ENCODE results near the gene STRA6.
A peak's percentile ranks its signal among the peaks of the same experiment; 100 is the strongest.

Gene STRA6

DNA sequence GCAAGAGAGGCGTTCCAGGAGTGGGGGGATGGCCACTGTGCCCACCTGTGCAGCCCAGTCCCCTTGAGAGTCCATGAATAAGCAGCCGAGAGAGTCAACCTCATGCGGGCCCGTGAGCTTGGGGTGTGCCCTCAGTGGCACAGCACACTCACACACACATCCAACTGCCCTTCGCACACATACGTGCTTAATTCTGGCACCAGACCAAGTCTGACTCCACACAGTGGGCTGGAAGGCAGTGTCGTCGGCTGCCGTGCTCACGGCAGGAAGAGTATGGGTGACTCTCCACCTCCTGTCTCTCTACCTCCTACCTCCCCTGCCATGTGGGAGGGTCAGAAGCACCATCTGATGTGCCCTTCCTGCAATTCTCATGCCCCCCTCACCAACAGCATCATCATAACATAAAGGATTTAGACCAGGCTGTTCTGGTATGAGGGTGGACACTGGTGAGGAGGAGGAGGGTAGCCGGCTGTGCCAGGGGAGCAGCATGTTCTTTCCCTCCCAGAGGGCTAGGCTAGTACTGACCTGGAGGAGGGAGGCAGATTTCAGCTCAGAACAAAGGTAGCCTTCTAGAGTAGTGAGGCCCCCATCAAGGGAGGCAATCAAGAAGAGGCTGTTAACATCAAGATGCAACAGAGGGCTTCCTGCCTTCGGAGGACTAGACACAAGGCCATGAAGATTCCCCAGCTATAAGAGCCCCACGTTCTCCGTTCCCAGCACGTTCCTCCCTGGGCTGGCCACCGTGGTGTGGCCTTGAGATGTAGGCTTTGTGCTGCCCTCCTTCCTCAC lies 5.3 kb upstream of the STRA6 start:
- DNase-seq (ENCODE audit: insufficient read length, low spot score) (no peak), FAIRE-seq (no peak)

DNA sequence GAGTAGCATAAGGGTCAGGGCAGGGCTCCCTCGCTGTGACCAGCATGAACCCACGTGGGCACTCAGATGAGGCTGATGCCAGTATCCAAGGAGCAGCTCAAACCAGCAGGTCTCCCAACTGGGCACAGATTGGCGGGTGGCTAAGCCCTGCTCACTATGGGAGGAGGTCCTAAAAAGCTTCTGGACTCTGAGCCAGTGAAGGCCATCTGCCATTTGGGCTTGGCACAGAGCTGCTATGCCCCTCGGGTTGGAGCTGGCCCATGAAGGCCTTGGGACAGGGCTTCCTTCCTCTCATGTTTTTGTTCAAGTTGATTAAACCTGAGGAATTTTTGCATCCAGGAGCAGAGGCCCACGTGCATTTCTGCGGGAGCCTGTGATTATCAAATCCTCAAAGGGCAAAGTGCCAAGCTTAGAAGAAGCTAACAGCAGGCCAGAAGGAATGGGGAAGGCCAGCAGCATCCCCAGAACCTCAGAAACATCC lies 4.3 kb upstream of the STRA6 start:
- no peak for DNase-seq (ENCODE audit: insufficient read length, low spot score)
- no peak for TF ChIP-seq POLR2A (IDR thresholded peaks at IDR 0.05; ENCODE audit: low read depth, low read length)
- no peak for FAIRE-seq

More for the DNA sequence above, 5.3 kb upstream of the STRA6 start:
- TF ChIP-seq POLR2A (IDR thresholded peaks at IDR 0.05; ENCODE audit: low read depth, low read length), result no peak

- TF ChIP-seq POLR2A (IDR thresholded peaks at IDR 0.05; ENCODE audit: low read depth, low read length), result no peak
- no peak for DNase-seq (ENCODE audit: insufficient read length, low spot score)
- no peak for FAIRE-seq
Measured at GRCh38 chr15:74205582-74205947, 3.0 kb upstream of the STRA6 start.

GRCh38 chr15:74203914-74204431 lies 1.4 kb upstream of the STRA6 start:
- no peak for TF ChIP-seq POLR2A (IDR thresholded peaks at IDR 0.05; ENCODE audit: low read depth, low read length)
- FAIRE-seq, result no peak

DNA sequence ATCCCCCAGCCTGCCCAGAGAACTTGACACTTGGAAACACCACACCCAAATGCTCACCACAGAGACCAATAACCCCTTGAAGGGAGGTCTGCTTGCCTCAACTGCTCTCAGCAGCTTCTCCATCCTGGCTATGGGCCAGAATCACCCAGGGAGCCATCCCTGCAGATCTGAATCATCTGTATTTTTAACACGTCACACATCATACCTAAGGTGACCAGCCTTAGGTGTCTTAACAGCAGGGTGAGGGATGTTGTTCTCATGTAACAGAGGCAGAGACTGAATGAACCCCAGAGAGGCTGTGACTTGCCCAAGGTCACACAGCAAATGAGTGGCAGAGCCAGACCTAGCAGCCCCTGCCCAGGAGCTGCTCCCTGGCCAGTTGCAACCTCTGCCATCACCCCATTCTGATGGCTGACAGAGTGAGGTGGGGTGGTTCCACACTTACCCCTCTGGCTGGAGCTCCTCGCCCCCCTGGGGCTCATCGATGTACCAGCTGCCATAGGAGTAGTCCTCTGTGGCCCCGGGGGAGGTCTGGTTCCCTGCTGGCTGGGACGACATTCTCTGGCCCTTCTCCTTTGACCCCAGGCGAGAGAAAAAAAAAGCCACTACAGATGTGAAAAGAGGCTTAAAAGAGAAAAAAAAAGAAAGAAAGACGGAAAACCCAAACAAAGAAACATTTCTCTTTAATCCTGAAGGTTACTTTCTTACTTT lies 722 bp downstream of the STRA6 start:
- FAIRE-seq (no peak), DNase-seq (ENCODE audit: insufficient read length, low spot score) (no peak)
- no peak for TF ChIP-seq POLR2A (IDR thresholded peaks at IDR 0.05; ENCODE audit: low read depth, low read length)

More at GRCh38 chr15:74203914-74204431, 1.4 kb upstream of the STRA6 start:
- no peak for DNase-seq (ENCODE audit: insufficient read length, low spot score)

GRCh38 chr15:74200871-74201419 lies 1.6 kb downstream of the STRA6 start:
- TF ChIP-seq POLR2A (IDR thresholded peaks at IDR 0.05; ENCODE audit: low read depth, low read length), result no peak
- FAIRE-seq (no peak), DNase-seq (ENCODE audit: insufficient read length, low spot score) (no peak)

- no peak for TF ChIP-seq POLR2A (IDR thresholded peaks at IDR 0.05; ENCODE audit: low read depth, low read length)
- FAIRE-seq, result no peak
- DNase-seq (ENCODE audit: insufficient read length, low spot score), result no peak
Measured at GRCh38 chr15:74200412-74200815, 2.2 kb downstream of the STRA6 start.

GRCh38 chr15:74199297-74199652 lies 3.3 kb downstream of the STRA6 start:
- FAIRE-seq, result no peak
- no peak for TF ChIP-seq POLR2A (IDR thresholded peaks at IDR 0.05; ENCODE audit: low read depth, low read length)
- DNase-seq (ENCODE audit: insufficient read length, low spot score), result no peak

DNA sequence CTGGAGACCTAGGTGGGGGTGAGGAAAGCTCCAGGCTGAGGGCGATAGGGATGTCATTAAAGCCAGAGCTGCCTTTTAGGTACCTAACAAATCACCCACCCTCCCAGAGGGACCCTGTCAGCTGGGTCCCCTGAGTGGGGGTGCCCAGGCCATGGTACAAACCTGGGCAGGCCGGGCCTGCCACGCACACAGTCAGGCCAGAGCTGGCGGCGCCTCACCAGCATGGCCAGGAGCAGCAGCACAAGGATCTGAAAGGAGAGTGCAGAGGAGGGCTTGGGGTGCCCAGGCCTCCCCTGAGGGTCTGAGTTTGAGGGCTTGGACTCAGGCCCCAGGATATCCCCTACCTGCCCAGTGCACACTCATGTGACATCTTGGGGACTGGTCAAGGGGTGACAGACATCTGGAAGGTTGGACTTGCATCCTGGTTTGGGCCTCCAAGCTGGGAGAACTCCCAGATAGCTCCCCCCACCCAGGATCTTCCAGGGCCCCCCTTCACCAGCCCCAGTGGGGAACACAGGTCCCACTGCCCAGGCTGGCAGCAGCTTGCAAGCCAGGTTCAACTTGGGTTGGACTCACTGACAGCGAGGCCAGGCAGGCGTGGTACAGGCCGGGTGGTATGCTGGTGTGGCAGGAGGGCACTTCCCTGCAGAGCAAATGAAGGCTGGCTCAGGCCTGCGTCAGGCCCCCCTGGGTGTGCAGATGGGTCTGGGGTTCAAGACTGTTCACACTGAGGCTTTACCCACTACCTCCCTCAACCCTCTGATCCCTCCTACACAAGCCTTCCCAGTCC lies 5.2 kb downstream of the STRA6 start:
- TF ChIP-seq POLR2A (IDR thresholded peaks at IDR 0.05; ENCODE audit: low read depth, low read length), result no peak
- DNase-seq (ENCODE audit: insufficient read length, low spot score) (no peak), FAIRE-seq (no peak)

DNA sequence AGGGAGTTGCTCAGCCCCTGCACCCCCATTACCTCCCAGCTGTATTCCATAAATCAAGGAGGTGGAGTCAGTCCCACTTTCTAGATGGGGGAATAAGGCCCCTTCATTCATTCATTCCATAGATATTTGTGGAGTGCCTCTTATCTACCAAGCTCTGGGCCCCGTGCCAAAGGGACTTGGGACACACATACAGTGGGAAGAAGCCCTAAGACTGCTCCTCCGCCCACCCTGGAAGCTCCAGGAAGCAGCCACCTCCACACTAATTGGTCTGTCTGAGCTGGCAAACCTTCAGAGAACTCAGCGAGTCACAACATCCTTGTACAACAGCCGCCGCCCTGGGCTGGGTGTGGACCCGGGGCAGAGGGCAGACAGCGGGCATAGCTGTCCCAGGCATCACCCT lies 6.4 kb downstream of the STRA6 start:
- peak; percentile 60 for DNase-seq (ENCODE audit: insufficient read length, low spot score)
- no peak for FAIRE-seq
- TF ChIP-seq POLR2A (IDR thresholded peaks at IDR 0.05; ENCODE audit: low read depth, low read length), result no peak

GRCh38 chr15:74194572-74195559 lies 7.7 kb downstream of the STRA6 start:
- FAIRE-seq (no peak), DNase-seq (ENCODE audit: insufficient read length, low spot score) (no peak)
- TF ChIP-seq POLR2A (IDR thresholded peaks at IDR 0.05; ENCODE audit: low read depth, low read length), result no peak

DNA sequence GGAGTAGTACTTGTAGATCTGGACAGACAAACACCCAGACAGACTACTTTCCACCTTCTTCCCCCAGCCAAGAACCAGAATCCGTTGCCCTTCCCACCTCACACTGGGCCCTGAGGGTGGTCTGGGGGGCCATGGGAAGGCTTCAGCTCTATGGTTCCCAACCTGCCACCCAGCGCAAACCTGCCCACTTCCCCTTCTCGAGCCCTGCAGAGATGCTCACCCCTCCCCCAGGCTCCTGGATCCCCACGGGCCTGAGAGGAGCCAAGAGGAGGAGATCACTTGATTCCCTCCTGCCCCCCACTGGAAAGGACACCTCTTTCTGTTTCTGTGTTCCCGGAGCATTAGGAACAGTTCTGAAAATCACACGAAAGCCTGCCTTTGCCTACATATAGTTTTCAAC lies 8.7 kb downstream of the STRA6 start:
- DNase-seq (ENCODE audit: insufficient read length, low spot score) (no peak), FAIRE-seq (no peak)
- no peak for TF ChIP-seq POLR2A (IDR thresholded peaks at IDR 0.05; ENCODE audit: low read depth, low read length)

- TF ChIP-seq POLR2A (IDR thresholded peaks at IDR 0.05; ENCODE audit: low read depth, low read length), result peak; percentile 45; the same call in 1 of the 2 replicates
- FAIRE-seq, result no peak
- peak; percentile 52 for DNase-seq (ENCODE audit: insufficient read length, low spot score)
Measured at GRCh38 chr15:74193299-74193718, 9.3 kb downstream of the STRA6 start.
